ENCODE data around the gene SDF2L1.

The SDF2L1 gene

GRCh38 chr22:21626073-21626734 lies 15.9 kb upstream of the SDF2L1 start:
- no peaks in the 10 kb centered on the region for H3K79me2 ChIP-seq
- no peaks in the 10 kb centered on the region for H3K9me3 ChIP-seq (ENCODE audit: control insufficient read depth, low read length)
- H3K4me1 ChIP-seq: peaks cover 14% of the 10 kb centered on the region
- H3K27me3 ChIP-seq (ENCODE audit: control insufficient read depth, insufficient read depth, low read length): no peaks in the 10 kb centered on the region
- no peak overlapping the region for H3K27ac ChIP-seq
- no peak overlapping the region for H2AFZ ChIP-seq
- H3K36me3 ChIP-seq (ENCODE audit: control insufficient read depth, insufficient read depth, low read length): no peaks in the 10 kb centered on the region
- no peak for TF ChIP-seq CTCF (IDR thresholded peaks at IDR 0.05)
- no peak overlapping the region for H3K4me2 ChIP-seq (ENCODE audit: low read length)
- H3K4me3 ChIP-seq (ENCODE audit: low read depth, low read length): no peak overlapping the region
- H3K9ac ChIP-seq: no peak overlapping the region

GRCh38 chr22:21626735-21627469 lies 15.2 kb upstream of the SDF2L1 start:
- no peak for TF ChIP-seq CTCF (IDR thresholded peaks at IDR 0.05)
- H3K9ac ChIP-seq: no peak overlapping the region
- H3K4me3 ChIP-seq (ENCODE audit: low read depth, low read length): no peak overlapping the region
- no peak overlapping the region for H2AFZ ChIP-seq
- no peak overlapping the region for H3K27ac ChIP-seq
- no peaks in the 10 kb centered on the region for H3K27me3 ChIP-seq (ENCODE audit: control insufficient read depth, insufficient read depth, low read length)
- no peaks in the 10 kb centered on the region for H3K9me3 ChIP-seq (ENCODE audit: control insufficient read depth, low read length)
- no peaks in the 10 kb centered on the region for H3K79me2 ChIP-seq
- peaks cover 14% of the 10 kb centered on the region for H3K4me1 ChIP-seq
- no peak overlapping the region for H3K4me2 ChIP-seq (ENCODE audit: low read length)
- no peaks in the 10 kb centered on the region for H3K36me3 ChIP-seq (ENCODE audit: control insufficient read depth, insufficient read depth, low read length)

- Histone ChIP-seq H3K9me3 (ENCODE audit: control insufficient read depth, low read length) (no peaks in the 10 kb centered on the region), H3K27me3 (ENCODE audit: control insufficient read depth, insufficient read depth, low read length) (no peaks in the 10 kb centered on the region), H3K27ac (no peak overlapping the region), H2AFZ (peak overlapping the region; percentile 78), H3K36me3 (ENCODE audit: control insufficient read depth, insufficient read depth, low read length) (no peaks in the 10 kb centered on the region), H3K4me1 (peaks cover 7% of the 10 kb centered on the region), H3K9ac (no peak overlapping the region), H3K4me3 (ENCODE audit: low read depth, low read length) (peak overlapping the region; percentile 96), H3K79me2 (no peaks in the 10 kb centered on the region), H3K4me2 (ENCODE audit: low read length) (peak overlapping the region; percentile 97)
- TF ChIP-seq CTCF (IDR thresholded peaks at IDR 0.05): no peak
Observed at GRCh38 chr22:21628386-21629254, 13.5 kb upstream of the SDF2L1 start.

GRCh38 chr22:21629255-21630149 lies 12.6 kb upstream of the SDF2L1 start, which contains the start of gene YDJC:
Gene YDJC, minus strand, starts transcription at chr22:21630022. Its CDS starts 8 bp downstream, at chr22:21630014.
- Histone ChIP-seq H3K36me3 (ENCODE audit: control insufficient read depth, insufficient read depth, low read length) (no peaks in the 10 kb centered on the region), H3K4me2 (ENCODE audit: low read length) (peak within 1 kb of the TSS; percentile 97), H3K4me3 (ENCODE audit: low read depth, low read length) (peak within 1 kb of the TSS; percentile 96), H2AFZ (peak within 1 kb of the TSS; percentile 78), H3K27me3 (ENCODE audit: control insufficient read depth, insufficient read depth, low read length) (no peaks in the 10 kb centered on the region), H3K9me3 (ENCODE audit: control insufficient read depth, low read length) (no peaks in the 10 kb centered on the region), H3K79me2 (no peaks in the 10 kb centered on the region), H3K27ac (peak within 1 kb of the TSS; percentile 65), H3K9ac (no peak within 1 kb of the TSS), H3K4me1 (peaks cover 4% of the 10 kb centered on the region)
- TF ChIP-seq CTCF (IDR thresholded peaks at IDR 0.05): peak; percentile 30

Data from parathyroid adenoma (tissue), 2 donors.